GM12878 (cell line): ENCODE measurements around the gene MYO19. TPM values are rescaled to one million over a fixed set of nuclear protein-coding genes. Genes with fewer than 3 reads are reported as not detected.

Source experiments
- ATAC-seq: fragments of 200-7000 bp; cut with Tn5 transposase; 3 replicates; pipeline ENCODE4 v1.9.1; 2020; ENCODE audit warnings: mild to moderate bottlenecking, moderate library complexity
- BruUV-seq: library from RNA; stranded (reverse); fragments of 400-500 nt; replicated peaks from 2 replicates; lab custom pipeline; 2021; lab: Mats Ljungman, UMichigan
- CTCF ChIA-PET: fragments of 300-600 bp; sonication (Branson Sonifier 250); formaldehyde crosslinking; extraction: SDS; loops from one replicate; lab custom pipeline; 2021; ENCODE audit warnings: inconsistent platforms; lab: Yijun Ruan, JAX
- POLR2A ChIA-PET: fragments of 350-600 bp; formaldehyde crosslinking; extraction: SDS; loops from one replicate; lab custom pipeline; 2021; ENCODE audit warnings: inconsistent platforms; lab: Charles Lee
- RAD21 ChIA-PET: fragments of 300-600 bp; sonication (Branson Sonifier 250); formaldehyde crosslinking; loops from one replicate; lab custom pipeline; 2023; ENCODE audit warnings: antibody characterized with exemption; ENCODE audit not compliant: unreplicated experiment; lab: Charles Lee
- SMC1A ChIA-PET: fragments of 300-600 bp; sonication (Branson Sonifier 250); formaldehyde crosslinking; loops from one replicate; lab custom pipeline; 2023; ENCODE audit not compliant: unreplicated experiment, uncharacterized antibody; lab: Charles Lee
- DNase-seq: peaks from one replicate; pipeline ENCODE4 v3.0.0-alpha.2; 2011; ENCODE audit warnings: low read depth, low spot score
- FAIRE-seq: peaks from 3 replicates; lab custom pipeline; 2011; peaks lifted over from hg19 to GRCh38; lab: Jason Lieb, UNC
- H2AFZ ChIP-seq: 2 replicates; pipeline ENCODE4 v1.6.0; 2011; ENCODE audit warnings: low read depth, low read length, control low read depth; ENCODE audit not compliant: control insufficient read depth
- H3K27ac ChIP-seq: 2 replicates; pipeline ENCODE4 v1.5.1; 2011; ENCODE audit warnings: control low read depth; ENCODE audit not compliant: control insufficient read depth, insufficient read depth
- H3K27me3 ChIP-seq, 2 experiments: replicated peaks in 1 of 2; 2 replicates each; pipeline versions ENCODE4 v1.6.0 to v1.6.1; 2011; ENCODE audit warnings: low read length in 1 of 2; ENCODE audit not compliant: control insufficient read depth in 2 of 2, insufficient read depth in 2 of 2
- H3K36me3 ChIP-seq, 2 experiments: 2 replicates each; pipeline ENCODE4 v1.5.1; 2011; ENCODE audit warnings: low read length in 1 of 2; ENCODE audit not compliant: control insufficient read depth in 2 of 2, insufficient read depth in 2 of 2
- H3K4me1 ChIP-seq: 2 replicates; pipeline ENCODE4 v1.6.1; 2011; ENCODE audit warnings: mild to moderate bottlenecking, low read length, moderate library complexity, mixed read lengths; ENCODE audit not compliant: control insufficient read depth, insufficient read depth
- H3K4me2 ChIP-seq: 2 replicates; pipeline ENCODE4 v1.6.0; 2011; ENCODE audit warnings: control low read depth; ENCODE audit not compliant: control insufficient read depth, insufficient read depth
- H3K4me3 ChIP-seq: fragments of 200-600 bp; sonication (generic); 2 replicates; pipeline ENCODE4 v1.5.1; 2016
- H3K79me2 ChIP-seq: 2 replicates; pipeline ENCODE4 v1.6.0; 2011; ENCODE audit warnings: low read length; ENCODE audit not compliant: control insufficient read depth, insufficient read depth
- H3K9ac ChIP-seq: 2 replicates; pipeline ENCODE4 v1.8.0; 2011; ENCODE audit warnings: low read length, control low read depth, mixed read lengths; ENCODE audit not compliant: control insufficient read depth, insufficient read depth
- H3K9me3 ChIP-seq: replicated peaks from 3 replicates; pipeline ENCODE4 v1.5.1; 2011; ENCODE audit warnings: mild to moderate bottlenecking, low read length; ENCODE audit not compliant: control insufficient read depth, insufficient read depth
- H4K20me1 ChIP-seq: 2 replicates; pipeline ENCODE4 v1.6.0; 2011; ENCODE audit not compliant: control insufficient read depth, insufficient read depth
- BCL11A ChIP-seq: IDR thresholded peaks from 2 replicates; pipeline ENCODE4 v1.6.1; 2011; ENCODE audit warnings: low read depth, low read length
- BHLHE40 ChIP-seq, 2 experiments: fragments of 450-650 bp in 1 of 2; IDR thresholded peaks; 2 replicates each; pipeline ENCODE4 v1.6.1; 2011 to 2017; ENCODE audit warnings: low read depth in 2 of 2, borderline replicate concordance in 1 of 2, improper control_type of control experiment in 1 of 2, low read length in 1 of 2, mild to moderate bottlenecking in 1 of 2
- EED ChIP-seq: sonication (generic); IDR thresholded peaks from 2 replicates; pipeline ENCODE4 v1.6.1; 2016; ENCODE audit warnings: antibody characterized with exemption, low read depth
- ETV6 ChIP-seq, 2 experiments: fragments of 450-650 bp in 1 of 2; IDR thresholded peaks in 1 of 2; conservative IDR thresholded peaks in 1 of 2; 2 replicates each; pipeline ENCODE4 v1.6.1; 2014; ENCODE audit warnings: antibody characterized with exemption in 1 of 2, borderline replicate concordance in 1 of 2, low read depth in 1 of 2, mild to moderate bottlenecking in 1 of 2, moderate library complexity in 1 of 2
- GATAD2B ChIP-seq: fragments of 450-650 bp; conservative IDR thresholded peaks from 2 replicates; pipeline ENCODE4 v1.6.1; 2017; ENCODE audit warnings: low read depth, mild to moderate bottlenecking, moderate library complexity
- HDGF ChIP-seq: fragments of 450-650 bp; IDR thresholded peaks from 2 replicates; pipeline ENCODE4 v1.6.1; 2016; ENCODE audit warnings: antibody characterized with exemption
- IKZF1 ChIP-seq: fragments of 450-650 bp; conservative IDR thresholded peaks from 2 replicates; pipeline ENCODE4 v1.6.1; 2017; ENCODE audit warnings: antibody characterized with exemption, mild to moderate bottlenecking
- IKZF2 ChIP-seq, 2 experiments: fragments of 450-650 bp; IDR thresholded peaks; 2 replicates each; pipeline ENCODE4 v1.6.1; 2017; ENCODE audit warnings: mild to moderate bottlenecking in 2 of 2, moderate library complexity in 2 of 2
- MTA3 ChIP-seq: IDR thresholded peaks from 2 replicates; pipeline ENCODE4 v1.6.1; 2012; ENCODE audit warnings: low read length, inconsistent platforms, borderline replicate concordance
- MYC ChIP-seq: IDR thresholded peaks from 2 replicates; pipeline ENCODE4 v1.6.1; 2011; ENCODE audit warnings: mild to moderate bottlenecking, low read length, moderate library complexity, inconsistent platforms; ENCODE audit not compliant: insufficient read depth, insufficient replicate concordance, insufficient read length, severe bottlenecking
- NFIC ChIP-seq: IDR thresholded peaks from 2 replicates; pipeline ENCODE4 v1.6.1; 2012; ENCODE audit warnings: low read depth, mild to moderate bottlenecking, inconsistent platforms, low read length, moderate library complexity
- NFYB ChIP-seq: IDR thresholded peaks from 2 replicates; pipeline ENCODE4 v1.6.1; 2011; ENCODE audit warnings: low read depth, mild to moderate bottlenecking, low read length, improper control_type of control experiment, moderate library complexity; ENCODE audit not compliant: insufficient read depth
- PML ChIP-seq: IDR thresholded peaks from 2 replicates; pipeline ENCODE4 v1.6.1; 2012; ENCODE audit warnings: low read length, inconsistent platforms
- SMARCA5 ChIP-seq: fragments of 450-650 bp; IDR thresholded peaks from 2 replicates; pipeline ENCODE4 v1.6.1; 2017; ENCODE audit warnings: mild to moderate bottlenecking
- SMC3 ChIP-seq: IDR thresholded peaks from 2 replicates; pipeline ENCODE4 v1.6.1; 2011; ENCODE audit warnings: low read length, improper control_type of control experiment, borderline replicate concordance
- TCF12 ChIP-seq: IDR thresholded peaks from 2 replicates; pipeline ENCODE4 v1.6.1; 2011; ENCODE audit warnings: low read depth, mild to moderate bottlenecking, low read length
- YBX1 ChIP-seq: fragments of 450-650 bp; IDR thresholded peaks from 2 replicates; pipeline ENCODE4 v1.6.1; 2016; ENCODE audit warnings: antibody characterized with exemption
- YY1 ChIP-seq: IDR thresholded peaks from 2 replicates; pipeline ENCODE4 v1.6.1; 2011; ENCODE audit warnings: low read depth, mild to moderate bottlenecking, low read length
- ZNF207 ChIP-seq: fragments of 450-650 bp; IDR thresholded peaks from 2 replicates; pipeline ENCODE4 v1.6.1; 2014; ENCODE audit warnings: antibody characterized with exemption, mild to moderate bottlenecking, borderline replicate concordance
- ZNF622 ChIP-seq: fragments of 450-650 bp; IDR thresholded peaks from 2 replicates; pipeline ENCODE4 v1.6.1; 2017; ENCODE audit warnings: mild to moderate bottlenecking, inconsistent platforms
- ZSCAN29 ChIP-seq: fragments of 450-650 bp; IDR thresholded peaks from 2 replicates; pipeline ENCODE4 v1.6.1; 2017; ENCODE audit warnings: mild to moderate bottlenecking, moderate library complexity
- WGBS: methylation state at CpG from one replicate; pipeline ENCODE4 v1.1.6; 2016; ENCODE audit warnings: low lambda C conversion rate; ENCODE audit not compliant: insufficient replicate concordance, insufficient coverage; ENCODE audit errors: missing lambda C conversion rate; 5-methylcytosine and 5-hydroxymethylcytosine counted together
- in situ Hi-C: fragments of 300-500 bp; cut with MboI; formaldehyde crosslinking; loops from 9 replicates; pipeline ENCODE4 v1.14.3; 2018; ENCODE audit warnings: mixed read lengths
- intact Hi-C: fragments of 100-400 bp; cut with micrococcal nuclease; formaldehyde crosslinking; loops from one replicate; pipeline ENCODE4 v1.14.2; 2022; ENCODE audit not compliant: unreplicated experiment
- polyA plus RNA-seq, 11 experiments: library from polyadenylated mRNA; depleted of rRNA in 4 of 11; unstranded in 6 of 11; stranded (reverse) in 5 of 11; fragments of >200 nt; fragmentation: Nextera tagmentation in 4 of 11; fragmentation: Illumina TruSeq in 1 of 11; extraction: Ambion mirVana in 4 of 11; extraction: Trizol in 1 of 11; gene quantifications; 1 replicate in 1 of 11; 2 replicates in 10 of 11; pipeline versions ENCODE4 v1.2.1 to v1.2.3, GENCODE V29; 2011 to 2016; ENCODE audit warnings: inconsistent platforms in 2 of 11, missing spikeins in 2 of 11, low read depth in 1 of 11
- total RNA-seq, 4 experiments: library from RNA; depleted of rRNA in 3 of 4; stranded (reverse); fragments of >200 nt in 3 of 4; fragmentation: Illumina TruSeq in 1 of 4; extraction: Trizol in 1 of 4; gene quantifications; 2 replicates each; pipeline versions ENCODE4 v1.2.1 to v1.2.3, GENCODE V29; 2013 to 2021
- TF ChIP-seq, protein P1 (sequence below), 3 experiments: IDR thresholded peaks in 2 of 3; conservative IDR thresholded peaks in 1 of 3; 2 replicates each; pipeline ENCODE4 v1.5.1; 2011; ENCODE audit warnings: low read depth in 3 of 3, low read length in 3 of 3, mild to moderate bottlenecking in 3 of 3, control low read depth in 2 of 3, moderate library complexity in 2 of 3, inconsistent platforms in 1 of 3, mixed read lengths in 1 of 3; ENCODE audit not compliant: control insufficient read depth in 2 of 3, insufficient read depth in 1 of 3; ENCODE audit errors: extremely low read depth in 1 of 3

The MYO19 gene
- total and polyA plus RNA-seq, 10 of the 15 experiments (the other 5 are each of a cell fraction or from before 2014, with no cell fraction given): 11.4 to 103 (median 67.1) TPM

DNA sequence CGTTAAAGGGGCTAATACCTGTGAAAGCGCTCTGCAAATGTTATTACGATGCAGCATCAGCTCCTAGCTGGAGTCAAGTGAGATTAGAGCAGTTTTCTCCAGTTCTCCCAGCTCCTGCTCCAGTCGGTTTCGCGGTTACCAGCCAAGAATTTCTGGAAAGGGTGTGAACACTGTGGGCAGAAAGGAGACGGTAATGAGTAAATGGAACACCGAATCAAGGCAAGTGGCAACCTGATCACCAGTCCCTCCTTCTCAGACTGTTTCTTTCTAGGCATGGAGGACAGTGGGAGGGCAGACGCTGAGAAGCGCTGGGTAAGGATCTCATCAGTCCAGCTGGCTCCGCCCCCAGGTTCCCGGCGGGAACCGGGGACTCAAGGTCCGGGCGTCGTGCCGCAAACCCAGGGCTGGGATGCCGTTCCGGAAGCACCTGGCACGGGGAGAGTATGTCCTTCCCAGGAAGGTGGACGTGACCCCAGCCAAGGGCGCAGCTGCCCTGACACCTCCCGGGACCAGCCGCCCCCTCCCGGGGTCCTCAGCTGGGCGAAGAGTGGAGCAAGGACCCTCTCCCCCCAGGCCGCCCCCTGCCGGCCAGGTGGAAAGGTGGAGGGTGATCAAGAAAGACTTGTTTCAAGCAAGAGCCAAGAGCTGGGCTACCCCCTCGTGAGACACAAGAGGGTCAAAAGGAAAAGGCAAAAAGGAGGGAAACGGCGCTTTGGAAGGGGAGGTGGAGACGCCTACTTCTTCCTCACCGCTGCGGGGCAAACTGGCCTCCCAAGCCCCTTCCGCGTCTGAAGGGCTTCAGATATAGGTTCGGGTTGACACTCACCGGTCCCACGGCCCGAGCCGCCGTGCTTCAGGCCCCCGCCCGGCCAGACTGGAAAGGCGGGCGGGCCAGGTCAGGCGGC lies 481 bp downstream of the MYO19 start:
- intact Hi-C loops (loop anchor here (2.0 kb wide), 1 partner anchor 47 kb away; the partner anchor contains the start of gene ZNHIT3), in situ Hi-C loops (no loop called here)
- no peaks in the 10 kb centered on the region for H3K27me3 ChIP-seq
- peaks cover 9% of the 10 kb centered on the region for H3K4me1 ChIP-seq
- peak overlapping the region; percentile 100 for H3K4me2 ChIP-seq
- peaks cover 29% of the 10 kb centered on the region for H3K79me2 ChIP-seq
- ATAC-seq: peak; percentile 60
- H3K4me3 ChIP-seq: peak overlapping the region; percentile 81
- no peaks in the 10 kb centered on the region for H4K20me1 ChIP-seq
- ChIA-PET CTCF (interaction anchor here (0.6 to 4.0 kb wide), 23 partner anchors 8 to 721 kb away, joined by 3 to 15 read pairs (median 4); partner anchors contain the start of genes MRM1 and ZNHIT3), RAD21 (interaction anchor here (0.6 to 3.0 kb wide), 6 partner anchors 10 to 586 kb away, joined by 3 to 28 read pairs (median 4); partner anchors contain the start of gene MRM1), POLR2A (interaction anchor here (0.7 to 3.2 kb wide), 9 partner anchors 9 to 68 kb away, joined by 3 to 18 read pairs (median 3); partner anchors contain the start of gene MRM1), SMC1A (interaction anchor here (0.9 to 1.4 kb wide), 3 partner anchors 12 to 565 kb away, joined by 3 to 5 read pairs (median 3); no protein-coding TSS in a partner anchor)
- 9% methylated on average over 45 of the region's 48 CpGs for WGBS
- BruUV-seq: no TSS peak
- peak overlapping the region; percentile 98 for H3K9ac ChIP-seq
- no peak for FAIRE-seq
- H3K9me3 ChIP-seq: no peaks in the 10 kb centered on the region
- H2AFZ ChIP-seq: peak overlapping the region; percentile 93
- peak overlapping the region; percentile 98 for H3K27ac ChIP-seq
- peak; percentile 24 for DNase-seq
- peaks cover 4 to 17% of the 10 kb centered on the region in 2 experiments for H3K36me3 ChIP-seq
- TF ChIP-seq NFIC: no peak
- peak; percentile 15; the same call in 1 of the 2 replicates for TF ChIP-seq YY1
- TF ChIP-seq ZNF207: peak; percentile 13
- peak; percentile 55 for TF ChIP-seq SMARCA5
- TF ChIP-seq MTA3: 0 out of 2 replicates have a peak, but pooled peaks have one; percentile 10
- TF ChIP-seq YBX1: no peak
- TF ChIP-seq PML: peak; percentile 41; the same call in 1 of the 2 replicates
- no peak for TF ChIP-seq BHLHE40 (IDR thresholded peaks at IDR 0.05; ENCODE audit: borderline replicate concordance in 1 of 2, low read depth in 2 of 2, low read length in 1 of 2)
- 0 out of 2 replicates have a peak, but pooled peaks have one; percentile 19 for TF ChIP-seq HDGF
- peak; percentile 77 for TF ChIP-seq IKZF1
- peak; percentile 57 to 64; a peak in 3 of 4 replicates for TF ChIP-seq IKZF2 (IDR thresholded peaks at IDR 0.05)
- TF ChIP-seq, protein P1, sequence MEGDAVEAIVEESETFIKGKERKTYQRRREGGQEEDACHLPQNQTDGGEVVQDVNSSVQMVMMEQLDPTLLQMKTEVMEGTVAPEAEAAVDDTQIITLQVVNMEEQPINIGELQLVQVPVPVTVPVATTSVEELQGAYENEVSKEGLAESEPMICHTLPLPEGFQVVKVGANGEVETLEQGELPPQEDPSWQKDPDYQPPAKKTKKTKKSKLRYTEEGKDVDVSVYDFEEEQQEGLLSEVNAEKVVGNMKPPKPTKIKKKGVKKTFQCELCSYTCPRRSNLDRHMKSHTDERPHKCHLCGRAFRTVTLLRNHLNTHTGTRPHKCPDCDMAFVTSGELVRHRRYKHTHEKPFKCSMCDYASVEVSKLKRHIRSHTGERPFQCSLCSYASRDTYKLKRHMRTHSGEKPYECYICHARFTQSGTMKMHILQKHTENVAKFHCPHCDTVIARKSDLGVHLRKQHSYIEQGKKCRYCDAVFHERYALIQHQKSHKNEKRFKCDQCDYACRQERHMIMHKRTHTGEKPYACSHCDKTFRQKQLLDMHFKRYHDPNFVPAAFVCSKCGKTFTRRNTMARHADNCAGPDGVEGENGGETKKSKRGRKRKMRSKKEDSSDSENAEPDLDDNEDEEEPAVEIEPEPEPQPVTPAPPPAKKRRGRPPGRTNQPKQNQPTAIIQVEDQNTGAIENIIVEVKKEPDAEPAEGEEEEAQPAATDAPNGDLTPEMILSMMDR (IDR thresholded peaks at IDR 0.05 in 2 of 3, conservative IDR thresholded peaks at IDR 0.05 in 1 of 3; ENCODE audit: control insufficient read depth in 2 of 3, extremely low read depth in 1 of 3, insufficient read depth in 1 of 3, low read depth in 3 of 3, low read length in 3 of 3): peak; percentile 55 to 88 (median 80)
- TF ChIP-seq BCL11A: no peak
- TF ChIP-seq EED: peak; percentile 7
- no peak for TF ChIP-seq ZNF622
- no peak for TF ChIP-seq ZSCAN29
- 0 out of 2 replicates have a peak, but pooled peaks have one; percentile 11 for TF ChIP-seq SMC3
- no peak for TF ChIP-seq ETV6 (conservative IDR thresholded peaks at IDR 0.05 in 1 of 2, IDR thresholded peaks at IDR 0.05 in 1 of 2; ENCODE audit: borderline replicate concordance in 1 of 2, low read depth in 1 of 2)
- TF ChIP-seq MYC: no peak
- no peak for TF ChIP-seq NFYB
- 0 out of 2 replicates have a peak, but pooled peaks have one; percentile 4 for TF ChIP-seq TCF12
- peak; percentile 72; the same call in 1 of the 2 replicates for TF ChIP-seq GATAD2B
